Left forelimb (tissue), 1 donor: ENCODE results near the gene KDM6A.
"Not testable (repeated sequence)": the region's sequence is repeated elsewhere in the genome, so short reads cannot be mapped to it uniquely, and the experiment has no call there.

Experiments used
- DNase-seq: peaks from one replicate; pipeline ENCODE4 v3.0.0-alpha.2; 2018; ENCODE audit warnings: low spot score

KDM6A gene

DNA sequence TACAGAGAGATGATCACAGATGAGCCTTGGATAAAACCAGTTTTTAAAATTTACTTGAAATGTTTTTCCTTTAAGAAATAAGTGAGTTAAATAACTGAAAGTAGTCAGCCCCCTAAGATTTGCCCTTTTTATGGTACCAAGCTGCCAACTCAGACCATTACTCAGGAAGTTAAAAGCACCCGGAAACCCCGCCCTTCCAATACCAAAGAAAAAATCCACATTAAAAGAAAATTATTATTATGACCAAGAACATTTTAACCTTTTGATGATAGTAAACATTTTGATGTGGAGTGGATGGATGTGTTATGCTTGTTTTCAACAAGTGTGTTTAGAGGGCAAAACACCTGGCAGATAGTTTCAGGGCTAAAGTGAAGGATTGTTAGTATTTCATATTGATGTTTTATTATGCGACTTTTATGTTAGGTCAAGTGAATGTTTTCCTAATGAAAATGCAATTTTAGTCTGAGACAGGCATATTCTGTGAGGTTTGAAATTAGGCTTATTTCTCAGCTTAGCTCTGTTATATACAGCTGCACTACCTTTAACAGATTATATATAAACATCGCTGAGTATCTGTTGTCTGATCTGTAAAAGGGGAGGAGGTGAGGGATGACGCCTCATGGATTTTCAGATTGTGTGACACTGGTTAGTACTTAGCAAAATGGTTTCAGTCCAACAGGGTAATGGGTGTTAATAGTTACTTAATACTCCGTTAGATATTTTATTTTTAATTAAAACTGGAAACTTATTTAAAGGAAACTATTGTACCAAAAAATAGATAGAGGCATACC is 89.0 kb downstream of the KDM6A start:
- no peak for DNase-seq

DNA sequence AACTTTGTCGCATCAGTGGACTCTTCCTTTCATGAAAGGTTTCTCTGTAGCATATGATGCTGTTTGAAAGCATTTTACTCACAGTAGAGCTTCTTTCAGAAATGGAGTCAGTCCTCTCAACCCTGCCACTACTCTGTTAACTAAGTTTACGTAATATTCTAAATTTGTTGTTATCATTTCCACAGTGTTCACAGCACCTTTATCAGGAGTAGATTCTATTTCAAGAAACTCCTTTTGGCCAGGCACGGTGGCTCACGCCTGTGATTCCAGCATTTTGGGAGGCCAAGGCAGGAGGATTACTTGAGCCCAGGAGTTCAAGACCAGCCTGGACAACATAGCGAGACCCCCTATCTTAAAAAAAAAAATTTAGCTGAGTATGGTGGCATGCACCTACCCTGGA is 90.0 kb downstream of the KDM6A start:
- no peak for DNase-seq

DNA sequence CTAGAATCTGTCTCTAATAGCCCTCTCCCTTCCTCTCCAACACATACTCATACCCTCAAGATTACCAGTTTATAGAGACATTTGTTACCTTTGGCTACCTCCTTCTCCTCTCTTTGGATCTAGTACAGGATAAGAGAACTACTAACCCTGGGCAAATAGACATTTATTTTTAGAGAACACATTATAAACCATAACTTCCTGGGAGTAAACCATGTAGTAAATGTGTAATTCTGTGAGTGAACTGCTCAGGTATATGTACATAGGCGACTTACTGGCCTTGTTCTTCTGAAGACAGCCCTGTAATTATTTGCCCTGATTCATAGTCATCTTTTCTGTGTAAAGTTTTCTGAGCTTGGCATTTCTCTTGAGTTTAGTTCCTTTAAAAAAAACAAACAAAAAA is 94.2 kb downstream of the KDM6A start:
- no peak for DNase-seq

DNA sequence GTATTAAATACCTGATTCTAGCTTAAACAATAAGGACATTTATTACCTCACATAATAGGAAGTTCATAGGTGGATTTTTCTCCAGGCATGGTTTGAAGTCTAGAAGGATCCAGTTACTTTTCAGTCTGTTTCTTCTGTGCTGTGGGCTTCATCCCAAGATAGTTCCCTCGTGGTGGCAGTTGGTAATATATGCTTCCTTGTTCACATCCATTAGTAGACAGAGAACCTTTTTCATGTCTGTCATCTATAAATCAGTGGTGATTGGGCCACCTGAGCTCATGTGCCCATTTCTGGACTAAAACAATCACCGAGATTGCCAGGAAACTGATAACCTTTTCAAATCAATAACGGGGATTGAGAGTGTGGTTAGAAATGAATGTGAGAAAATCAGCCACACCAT is 97.7 kb downstream of the KDM6A start:
- DNase-seq = no peak

DNA sequence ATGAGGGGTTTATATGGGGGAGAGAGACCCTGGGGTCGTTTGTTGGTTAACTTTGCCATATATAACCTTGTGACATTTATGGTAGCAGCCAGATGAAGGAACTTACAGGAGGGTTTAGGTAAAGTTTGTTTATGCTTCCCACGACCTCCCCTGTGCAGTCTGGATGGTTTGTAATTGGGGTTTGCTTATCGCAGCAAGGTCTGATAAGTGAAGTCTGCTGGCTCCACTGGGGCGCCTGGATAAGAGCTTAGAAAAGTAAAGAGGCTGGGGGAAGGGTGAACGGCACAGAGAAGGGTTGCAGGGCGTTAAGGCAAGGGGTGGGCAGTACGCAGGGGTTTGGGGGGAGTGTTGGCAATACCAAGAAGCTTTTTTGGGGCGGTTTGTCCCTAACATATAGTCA is 98.7 kb downstream of the KDM6A start:
- DNase-seq = no peak

DNA sequence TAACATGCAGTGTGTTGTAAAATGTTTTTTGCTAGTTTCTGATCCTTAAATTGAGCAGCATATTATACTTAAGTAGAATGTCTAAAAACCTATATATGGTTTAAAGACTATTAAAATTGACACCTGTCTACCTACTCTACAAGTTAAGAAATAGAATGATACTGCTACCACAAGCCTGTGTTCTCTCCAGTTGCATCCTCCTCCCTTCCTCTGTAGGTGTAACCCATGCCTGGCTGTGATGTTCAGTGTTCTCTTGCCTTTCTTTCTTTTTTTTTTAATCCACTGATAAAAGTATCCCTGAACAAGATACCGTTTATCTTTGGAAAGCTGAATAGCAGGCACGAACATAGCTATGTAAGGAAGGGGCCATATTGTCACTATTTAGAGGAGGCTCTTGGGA is 99.1 kb downstream of the KDM6A start:
- no peak for DNase-seq

DNA sequence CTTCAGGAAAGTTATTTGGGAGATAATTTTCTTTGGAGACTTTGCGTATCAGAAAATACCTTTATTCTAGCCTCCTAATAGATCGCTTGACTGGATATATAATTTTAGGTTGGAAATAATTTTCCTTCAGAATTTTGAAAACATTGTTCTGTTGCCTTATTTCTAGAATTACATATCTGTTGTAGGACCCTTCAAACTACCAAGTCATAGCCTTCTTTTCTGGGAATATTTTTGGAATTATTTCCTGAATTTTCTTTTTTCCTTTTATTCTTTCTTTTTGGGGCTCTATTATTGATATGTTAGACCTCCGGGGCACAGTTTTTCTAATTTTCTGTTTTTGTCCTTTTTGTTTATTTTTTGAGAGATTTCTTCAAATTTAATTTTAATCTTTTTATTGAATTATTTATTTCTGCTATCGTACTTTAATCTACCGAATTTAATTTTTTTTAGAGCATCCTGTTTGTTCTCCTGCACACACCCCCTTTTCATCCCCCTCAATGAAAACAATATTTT is 100.5 kb downstream of the KDM6A start:
- DNase-seq = no peak

DNA sequence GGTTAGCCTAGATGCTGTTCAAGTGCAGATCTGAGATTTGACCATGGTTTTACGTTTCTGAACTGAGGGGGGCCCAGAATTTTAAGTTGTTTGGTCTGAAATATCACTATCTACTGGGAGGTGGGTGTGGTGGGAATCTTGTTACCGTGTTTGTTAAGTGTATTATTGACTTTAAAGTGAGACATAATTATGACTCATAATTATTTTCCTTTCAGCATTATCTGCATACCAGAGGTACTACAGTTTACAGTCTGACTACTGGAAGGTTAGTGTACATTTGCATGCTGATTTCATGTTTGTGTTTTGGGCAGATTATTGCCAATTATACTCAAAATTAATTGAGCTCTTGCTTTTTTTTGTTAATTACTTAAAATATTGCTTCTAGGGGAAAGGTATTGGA is 101.5 kb downstream of the KDM6A start:
- DNase-seq = no peak

DNA sequence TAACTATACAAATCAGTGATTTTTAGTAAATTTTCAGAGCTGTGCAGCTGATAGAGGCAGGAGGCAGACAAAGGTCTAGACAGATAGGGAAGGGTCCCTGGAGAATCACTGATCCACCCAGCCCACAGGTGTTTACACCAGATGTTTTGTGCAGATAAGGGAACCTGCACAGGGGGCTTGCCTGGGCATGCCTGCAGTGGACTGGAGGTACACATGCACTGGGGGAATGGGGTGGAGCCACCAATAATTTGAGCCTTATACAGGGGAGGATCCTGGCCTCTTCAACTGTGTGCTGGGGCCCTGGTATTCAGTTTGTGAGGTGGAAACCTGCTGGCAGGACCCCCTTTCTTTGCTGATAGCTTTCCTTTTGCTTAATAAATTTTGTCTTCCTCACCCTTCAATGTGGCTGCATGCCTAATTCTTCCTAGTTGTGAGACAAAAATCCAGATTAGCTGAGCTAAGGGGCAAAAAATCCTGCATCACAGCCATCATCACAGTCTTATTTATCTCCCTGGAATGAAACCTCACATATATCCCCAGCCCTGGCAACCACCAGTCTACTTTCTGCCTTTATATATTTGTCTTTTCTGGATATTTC is 102.8 kb downstream of the KDM6A start:
- no peak for DNase-seq

DNA sequence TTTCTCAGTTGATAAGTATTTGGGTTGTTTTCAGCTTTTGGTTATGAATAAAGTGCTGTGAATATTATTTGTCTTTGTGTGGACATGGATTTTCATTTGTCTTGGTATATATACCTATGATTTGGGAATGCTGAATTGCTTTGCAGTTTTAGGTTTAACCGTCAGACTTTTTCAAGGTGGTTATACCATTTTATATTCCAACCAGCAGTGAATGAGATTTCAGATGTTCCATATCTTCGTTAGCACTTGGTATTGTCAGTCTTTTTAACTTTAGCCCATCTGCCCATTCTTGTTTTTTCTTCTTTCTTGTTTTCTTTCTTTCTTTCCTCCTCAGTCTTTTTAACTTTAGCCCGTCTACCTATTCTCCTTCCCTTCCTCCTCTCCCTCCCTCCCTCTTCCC is 106.0 kb downstream of the KDM6A start:
- DNase-seq = no peak

DNA sequence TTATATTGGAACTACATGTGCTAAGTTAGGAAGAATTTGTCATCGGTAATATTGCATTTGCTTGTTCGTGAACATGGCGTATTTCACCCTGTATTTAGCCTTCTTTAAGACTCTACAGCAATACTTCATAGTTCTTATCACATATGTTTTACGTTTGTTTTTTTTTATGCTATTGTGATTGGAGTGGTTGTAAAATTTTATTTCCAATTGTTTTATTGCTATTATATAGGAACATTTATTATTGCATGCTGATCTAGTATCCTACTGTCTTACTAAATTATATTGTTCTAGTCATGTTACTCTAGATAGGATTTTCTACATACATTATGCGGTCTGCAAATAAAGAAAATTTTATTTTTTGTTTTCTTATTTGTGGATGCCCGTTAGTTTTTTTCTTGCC is 107.4 kb downstream of the KDM6A start:
- DNase-seq = no peak

DNA sequence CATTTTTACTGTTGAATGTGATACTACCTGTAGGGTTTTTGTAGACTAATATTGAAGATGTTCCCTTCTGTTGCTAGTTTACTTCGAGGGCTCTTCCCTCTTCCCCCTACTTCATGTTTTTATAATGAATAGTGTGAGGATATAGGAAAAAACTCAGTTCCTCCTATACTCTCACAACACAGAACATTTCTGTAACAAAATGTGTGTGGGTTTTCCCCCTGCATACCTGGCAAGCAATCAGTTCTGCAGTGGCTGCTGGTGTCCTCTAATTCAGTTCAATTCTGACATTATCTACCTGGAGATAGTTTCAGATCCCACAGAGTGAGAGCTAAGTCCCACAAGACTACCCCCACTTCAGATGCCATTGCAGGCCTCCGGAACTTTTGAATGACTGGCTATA is 107.9 kb downstream of the KDM6A start:
- no peak for DNase-seq

DNA sequence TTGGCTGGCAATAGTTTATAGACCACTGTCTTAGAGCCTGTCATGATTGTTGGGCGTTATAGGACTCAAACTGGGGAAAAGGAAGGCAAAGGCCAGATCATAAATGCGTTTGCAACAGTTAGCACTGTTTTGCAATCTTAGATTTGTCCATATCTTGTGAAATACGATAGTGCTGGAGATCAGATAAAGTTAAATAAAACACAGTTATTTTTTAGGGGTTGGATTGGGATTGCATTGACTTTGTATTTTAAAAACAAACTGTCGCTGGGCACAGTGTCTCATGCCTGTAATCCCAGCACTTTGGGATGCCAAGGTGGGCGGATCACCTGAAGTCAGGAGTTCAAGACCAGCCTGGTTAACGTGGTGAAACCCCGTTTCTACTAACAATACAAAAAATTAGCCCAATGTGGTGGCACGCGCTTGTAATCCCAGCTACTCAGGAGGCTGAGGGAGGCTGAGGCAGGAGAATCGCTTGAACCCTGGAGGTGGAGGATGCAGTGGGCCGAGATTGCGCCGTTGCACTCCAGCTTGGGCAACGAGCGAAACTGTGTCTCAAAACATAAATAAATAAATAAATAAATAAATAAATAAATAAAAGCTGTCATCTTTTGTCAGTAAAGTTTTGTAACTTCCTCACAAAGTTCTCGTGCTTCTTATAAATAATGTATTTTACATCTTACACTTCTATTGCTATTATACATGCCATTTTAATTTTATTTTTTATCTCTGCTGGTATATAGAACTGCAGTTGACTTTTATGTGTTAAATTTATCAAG is 117.2 kb downstream of the KDM6A start:
- DNase-seq = no peak

DNA sequence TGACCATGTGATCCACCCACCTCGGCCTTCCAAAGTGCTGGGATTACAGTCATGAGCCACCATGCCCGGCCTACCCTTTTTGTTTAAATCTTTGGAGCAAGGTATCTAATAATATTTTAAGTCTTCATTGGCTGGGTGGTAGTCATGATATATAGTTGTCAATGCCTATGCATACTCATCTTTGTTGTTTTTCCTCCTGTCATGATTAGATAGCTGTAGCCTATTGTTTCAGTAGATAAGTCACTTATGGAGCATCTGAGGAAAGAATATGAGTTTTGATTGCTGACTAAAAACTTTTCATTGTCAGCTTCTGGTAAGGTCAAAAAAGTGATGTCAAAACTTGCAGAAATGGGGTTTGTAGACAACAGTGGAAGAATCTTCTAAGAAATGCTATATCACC is 119.8 kb downstream of the KDM6A start:
- DNase-seq = no peak

DNA sequence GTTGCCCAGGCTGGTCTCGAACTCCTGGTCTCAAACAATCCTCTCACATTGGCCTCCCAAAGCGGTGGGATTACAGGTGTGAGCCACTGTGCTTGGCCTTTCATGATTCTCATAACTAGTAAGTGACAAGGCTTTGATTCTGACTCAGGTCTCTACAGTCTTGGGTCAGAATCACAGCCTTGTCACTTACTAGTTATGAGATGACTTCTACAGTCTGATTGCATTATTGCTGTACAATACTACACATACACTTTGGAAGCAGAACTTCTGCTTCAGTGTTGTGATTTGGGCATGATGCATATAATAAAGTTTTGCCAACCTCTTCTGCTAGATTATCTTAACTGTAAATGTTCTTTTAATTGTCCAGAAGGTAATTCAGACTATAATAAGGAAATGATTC is 123.3 kb downstream of the KDM6A start:
- DNase-seq = no peak

DNA sequence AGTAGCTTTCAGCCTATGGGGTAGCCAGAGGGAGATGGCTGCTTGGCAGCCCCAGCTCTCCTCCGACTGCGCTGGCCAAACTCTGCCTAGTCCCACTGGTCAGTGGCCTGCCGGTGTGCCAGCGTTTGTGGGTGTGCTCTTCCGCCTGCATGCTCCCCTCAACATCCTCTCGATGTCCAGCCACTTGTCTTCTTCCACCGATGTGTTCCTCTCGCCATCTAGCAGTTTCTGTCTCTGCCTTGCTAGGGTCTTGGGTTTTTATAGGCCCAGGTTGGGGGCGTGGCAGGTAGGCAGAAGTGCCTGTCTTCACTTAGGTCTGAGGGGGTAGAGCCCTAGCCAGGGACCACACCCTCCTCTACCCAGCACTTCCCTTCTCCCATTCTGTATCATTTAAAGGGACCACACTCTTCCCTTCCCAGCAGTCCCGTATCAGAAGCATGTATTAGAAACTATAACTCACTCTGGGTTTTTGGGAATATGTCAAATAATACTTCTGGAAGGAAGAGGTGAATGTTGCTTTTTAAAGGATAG is 124.4 kb downstream of the KDM6A start:
- DNase-seq = no peak

DNA sequence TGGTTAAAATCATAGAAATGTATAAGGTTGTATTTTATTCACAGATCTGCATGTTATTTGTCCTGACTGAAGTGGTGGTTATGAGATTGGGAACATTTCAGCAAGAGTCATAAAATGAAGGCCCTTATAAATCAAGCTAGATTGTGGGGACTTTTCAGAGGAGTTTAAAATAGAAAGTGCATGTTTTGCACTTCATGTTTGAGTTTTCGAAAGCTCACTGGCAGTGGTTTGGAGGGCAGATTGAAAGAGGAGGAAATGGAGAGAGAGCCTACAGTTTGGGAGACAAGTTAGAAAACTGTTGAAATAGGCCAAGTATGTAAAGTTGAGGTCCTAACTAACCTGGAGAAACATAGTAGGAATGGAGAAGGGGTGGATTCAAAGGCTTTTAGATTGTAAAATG is 124.9 kb downstream of the KDM6A start:
- DNase-seq = no peak

DNA sequence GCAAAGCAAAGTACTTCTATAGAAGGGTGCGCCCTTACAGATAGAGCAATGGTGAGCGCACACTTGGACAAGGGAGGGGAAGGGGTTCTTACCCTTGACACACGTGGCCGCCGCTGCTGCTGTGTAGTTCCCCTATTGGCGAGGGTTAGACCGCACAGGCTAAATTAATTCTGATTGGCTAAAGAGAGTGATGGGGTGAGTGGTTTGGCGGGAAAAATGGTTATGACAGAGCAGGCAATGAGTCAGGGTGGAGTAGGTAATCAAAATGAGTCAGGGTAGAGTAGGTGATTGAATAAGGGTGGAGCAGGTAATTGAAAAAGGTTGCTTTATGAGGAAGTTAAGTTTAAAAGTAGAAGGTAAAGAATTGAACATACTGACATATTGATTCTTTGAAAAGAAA is 126.2 kb downstream of the KDM6A start:
- DNase-seq = not testable (repeated sequence)

DNA sequence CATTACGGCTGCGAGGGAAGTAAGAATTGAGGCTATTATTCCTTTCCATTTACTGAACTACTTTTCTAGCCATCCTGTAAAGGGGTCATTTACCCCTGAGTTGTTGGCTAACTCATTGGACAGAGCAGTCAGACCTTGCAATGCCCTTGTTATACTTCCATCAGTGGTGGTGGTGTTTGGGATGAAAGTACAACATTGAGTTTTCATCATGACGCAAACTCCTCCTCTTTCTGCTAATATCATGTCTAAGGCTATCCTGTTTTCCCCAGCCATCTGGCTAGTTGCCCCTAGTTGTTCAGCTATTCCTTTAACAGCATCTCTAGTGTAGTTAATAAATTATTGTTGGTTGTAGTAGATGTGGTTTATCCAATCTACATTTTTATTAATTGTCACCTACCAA is 126.9 kb downstream of the KDM6A start:
- not testable (repeated sequence) for DNase-seq

DNA sequence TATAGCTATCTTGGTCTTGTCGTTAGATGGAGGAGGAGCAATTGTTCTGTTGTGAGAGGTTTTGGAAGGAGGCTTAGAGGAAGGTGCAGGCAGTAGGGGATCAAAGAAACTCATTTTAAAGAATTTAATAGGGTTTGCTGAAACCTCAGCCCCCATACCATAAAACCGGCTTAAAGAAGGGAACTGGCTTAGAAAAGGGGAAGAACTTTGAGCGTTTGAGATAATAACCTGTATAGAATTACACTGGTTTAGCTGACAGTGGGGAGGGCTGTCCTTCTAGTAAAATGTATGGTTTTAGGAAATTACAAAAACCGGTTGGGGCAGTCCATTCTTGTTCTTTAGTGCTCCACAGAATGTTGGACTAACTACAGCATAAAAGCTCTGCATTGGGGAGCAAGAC is 128.1 kb downstream of the KDM6A start:
- DNase-seq = no peak

DNA sequence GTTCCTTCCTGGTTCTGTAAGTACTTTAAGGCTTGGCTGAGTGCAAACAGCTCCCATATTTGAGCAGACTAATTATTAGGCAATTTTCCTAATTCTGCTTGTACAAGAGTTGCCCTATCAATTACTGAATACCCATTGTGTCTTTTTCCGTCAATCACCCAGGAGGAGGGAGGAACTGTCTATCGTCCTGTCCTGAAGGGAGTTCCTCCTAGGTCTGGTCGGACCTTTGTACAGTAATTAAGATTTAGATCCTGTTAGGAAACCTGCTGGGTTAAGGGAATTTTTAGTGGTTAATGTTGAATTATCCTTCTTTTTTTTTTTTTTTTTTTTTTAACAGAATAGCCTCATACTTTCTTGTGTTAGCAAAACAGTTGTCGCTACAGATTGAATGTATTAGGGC is 130.1 kb downstream of the KDM6A start:
- no peak for DNase-seq

DNA sequence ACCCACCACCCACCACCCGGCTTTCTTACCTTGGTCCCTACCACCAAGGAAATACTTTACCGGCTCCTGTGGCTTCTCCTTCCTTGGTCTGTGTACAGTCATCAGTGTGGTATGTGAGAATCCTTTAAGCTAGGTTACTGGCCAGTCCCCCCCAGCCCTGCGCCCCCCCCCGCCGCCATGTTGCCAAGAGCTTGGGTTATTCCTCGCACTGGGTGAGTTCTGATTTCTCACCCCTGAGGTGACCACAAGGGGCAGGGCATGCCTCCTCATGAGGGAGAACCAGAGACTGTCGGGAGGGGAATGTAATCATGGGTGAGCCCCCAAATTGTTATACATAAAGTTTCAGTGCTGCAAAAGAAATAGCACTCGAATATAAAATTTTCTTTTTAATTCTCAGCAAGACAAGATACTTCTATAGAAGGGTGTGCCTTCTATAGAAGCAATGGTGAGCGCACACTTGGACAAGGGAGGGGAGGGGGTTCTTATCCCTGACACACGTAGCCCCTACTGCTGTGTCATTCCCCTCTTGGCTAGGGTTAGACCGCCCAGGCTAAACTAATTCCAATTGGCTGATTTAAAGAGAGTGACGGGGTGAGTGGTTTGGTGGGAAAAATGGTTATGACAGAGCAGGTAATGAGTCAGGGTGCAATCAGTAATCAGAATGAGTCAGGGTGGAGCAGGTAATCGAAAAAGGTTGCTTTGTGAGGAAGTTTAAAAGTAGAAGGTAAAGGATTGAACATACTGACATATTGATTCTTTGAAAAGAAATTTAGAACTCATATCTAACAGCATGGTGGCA is 133.2 kb downstream of the KDM6A start:
- no peak for DNase-seq
